HFF-Myc (cell line): ENCODE results near the gene GABBR1.

Source experiments
- DNase-seq: peaks from one replicate; pipeline ENCODE4 v3.0.0-alpha.2; 2011; ENCODE audit warnings: low read depth; ENCODE audit errors: extremely low read depth
- H3K4me3 ChIP-seq: replicated peaks from 2 replicates; pipeline ENCODE4 v1.5.1; 2011; ENCODE audit warnings: low read depth, mild to moderate bottlenecking, control low read depth, low read length
- CTCF ChIP-seq: IDR thresholded peaks from 2 replicates; pipeline ENCODE4 v1.5.1; 2012; ENCODE audit warnings: mild to moderate bottlenecking, low read depth, low read length, control low read depth; ENCODE audit errors: missing control alignments

Gene GABBR1

GRCh38 chr6:29620630-29621029 is 12.4 kb downstream of the GABBR1 start:
- no peak for TF ChIP-seq CTCF
- H3K4me3 ChIP-seq, result no peak overlapping the region
- DNase-seq, result no peak

GRCh38 chr6:29619578-29620160 is 13.3 kb downstream of the GABBR1 start:
- no peak overlapping the region for H3K4me3 ChIP-seq
- no peak for TF ChIP-seq CTCF
- no peak for DNase-seq

GRCh38 chr6:29617782-29618554 is 15.0 kb downstream of the GABBR1 start:
- H3K4me3 ChIP-seq, result no peak overlapping the region
- no peak for DNase-seq
- no peak for TF ChIP-seq CTCF

- H3K4me3 ChIP-seq, result no peak overlapping the region
- DNase-seq, result no peak
- TF ChIP-seq CTCF, result no peak
Measured at GRCh38 chr6:29611426-29611825, 21.6 kb downstream of the GABBR1 start.

- no peak for TF ChIP-seq CTCF
- H3K4me3 ChIP-seq, result no peak overlapping the region
- DNase-seq, result no peak
Measured at GRCh38 chr6:29610540-29610939, 22.4 kb downstream of the GABBR1 start.

- H3K4me3 ChIP-seq, result no peak overlapping the region
- no peak for TF ChIP-seq CTCF
- no peak for DNase-seq
Measured at GRCh38 chr6:29608131-29608530, 24.9 kb downstream of the GABBR1 start.
